H1 (cell line): Measurements from ENCODE around the gene GDPD5. TPM values are rescaled to one million over a fixed set of nuclear protein-coding genes. Genes with fewer than 3 reads are reported as not detected.

ENCODE experiments used
- CTCF ChIA-PET: fragments of 300-600 bp; sonication (Branson Sonifier 250); formaldehyde crosslinking; loops from one replicate; lab custom pipeline; 2021; ENCODE audit not compliant: partially characterized antibody; lab: Charles Lee
- POLR2A ChIA-PET: fragments of 300-600 bp; sonication (Branson Sonifier 250); formaldehyde crosslinking; loops from one replicate; lab custom pipeline; 2021; ENCODE audit warnings: inconsistent platforms; ENCODE audit not compliant: partially characterized antibody; lab: Charles Lee
- DNase-seq, 2 experiments: peaks; one replicate each; pipeline versions ENCODE4 v3.0.0 to v3.0.0-alpha.2; 2010 to 2022; ENCODE audit warnings: low spot score in 2 of 2, low read depth in 1 of 2, mixed read lengths in 1 of 2
- FAIRE-seq: peaks from 2 replicates; lab custom pipeline; 2011; peaks lifted over from hg19 to GRCh38; lab: Jason Lieb, UNC
- H2AFZ ChIP-seq: 2 replicates; pipeline ENCODE4 v1.8.1; 2012; ENCODE audit warnings: low read length, inconsistent platforms
- H2AK5ac ChIP-seq: 2 replicates; pipeline ENCODE4 v1.6.1; 2013; ENCODE audit warnings: low read depth, low read length
- H2BK120ac ChIP-seq: replicated peaks from 2 replicates; pipeline ENCODE3; 2013; ENCODE audit warnings: low read depth, low read length, inconsistent platforms
- H2BK12ac ChIP-seq: 2 replicates; pipeline ENCODE4 v1.6.1; 2013; ENCODE audit warnings: low read depth, low read length
- H2BK15ac ChIP-seq: 2 replicates; pipeline ENCODE4 v1.6.1; 2013; ENCODE audit warnings: low read length
- H2BK20ac ChIP-seq: 2 replicates; pipeline ENCODE4 v1.6.1; 2013; ENCODE audit warnings: low read length
- H2BK5ac ChIP-seq: 2 replicates; pipeline ENCODE4 v1.6.1; 2013; ENCODE audit warnings: low read depth, low read length
- H3K14ac ChIP-seq: 2 replicates; pipeline ENCODE4 v1.6.1; 2013; ENCODE audit warnings: inconsistent platforms; ENCODE audit not compliant: insufficient read length
- H3K18ac ChIP-seq: 2 replicates; pipeline ENCODE4 v1.6.1; 2013; ENCODE audit warnings: low read length; ENCODE audit errors: extremely low read depth
- H3K23ac ChIP-seq: 2 replicates; pipeline ENCODE4 v1.6.1; 2013; ENCODE audit warnings: inconsistent platforms; ENCODE audit not compliant: insufficient read length
- H3K23me2 ChIP-seq: 2 replicates; pipeline ENCODE4 v1.6.1; 2013; ENCODE audit warnings: low read depth, low read length
- H3K27ac ChIP-seq: 2 replicates; pipeline ENCODE4 v1.6.1; 2011; ENCODE audit warnings: low read depth, low read length, inconsistent platforms
- H3K27me3 ChIP-seq, 4 experiments: replicated peaks in 1 of 4; 1 replicate in 1 of 4; 2 replicates in 3 of 4; pipeline versions ENCODE4 v1.6.1 to v1.8.1; 2011 to 2013; ENCODE audit warnings: low read length in 3 of 4, mild to moderate bottlenecking in 3 of 4, inconsistent platforms in 2 of 4, mixed read lengths in 2 of 4, moderate library complexity in 1 of 4; ENCODE audit not compliant: control insufficient read depth in 3 of 4, insufficient read depth in 3 of 4; ENCODE audit errors: extremely low read depth in 1 of 4
- H3K36me3 ChIP-seq, 4 experiments: 2 replicates each; pipeline versions ENCODE4 v1.6.1 to v1.8.1; 2011 to 2013; ENCODE audit warnings: mild to moderate bottlenecking in 4 of 4, low read length in 3 of 4, moderate library complexity in 2 of 4, control low read depth in 1 of 4, inconsistent platforms in 1 of 4; ENCODE audit not compliant: insufficient read depth in 4 of 4, control insufficient read depth in 2 of 4
- H3K4ac ChIP-seq: replicated peaks from 2 replicates; pipeline ENCODE3; 2013; ENCODE audit warnings: low read length, low read depth, mixed read lengths, inconsistent platforms; ENCODE audit not compliant: insufficient read length
- H3K4me1 ChIP-seq, 4 experiments: replicated peaks in 1 of 4; 1 replicate in 1 of 4; 2 replicates in 3 of 4; pipeline versions ENCODE4 v1.6.1 to v1.8.1; 2011 to 2013; ENCODE audit warnings: low read length in 3 of 4, inconsistent platforms in 2 of 4, mixed read lengths in 1 of 4; ENCODE audit not compliant: insufficient read depth in 4 of 4, control insufficient read depth in 3 of 4
- H3K4me2 ChIP-seq, 2 experiments: 2 replicates each; pipeline versions ENCODE4 v1.6.1 to v1.8.1; 2011 to 2013; ENCODE audit warnings: low read depth in 2 of 2, low read length in 2 of 2, control low read depth in 1 of 2, inconsistent platforms in 1 of 2, mild to moderate bottlenecking in 1 of 2; ENCODE audit not compliant: insufficient read depth in 1 of 2
- H3K4me3 ChIP-seq, 4 experiments: fragments of 200-600, 300-600 bp in 1 of 4; sonication (generic), shearing (Covaris generic), sonication (Bioruptor Twin) in 1 of 4; 2 replicates each; pipeline versions ENCODE4 v1.5.1 to v1.8.1; 2011 to 2016; ENCODE audit warnings: low read length in 4 of 4, low read depth in 3 of 4, control low read depth in 2 of 4, inconsistent platforms in 2 of 4, mild to moderate bottlenecking in 2 of 4, mixed read lengths in 1 of 4, moderate library complexity in 1 of 4; ENCODE audit not compliant: insufficient read depth in 2 of 4; ENCODE audit errors: extremely low read depth in 1 of 4
- H3K56ac ChIP-seq: replicated peaks from 2 replicates; pipeline ENCODE3; 2013; ENCODE audit warnings: low read depth, mild to moderate bottlenecking, mixed read lengths, low read length, inconsistent platforms; ENCODE audit not compliant: insufficient read length
- H3K79me1 ChIP-seq: 2 replicates; pipeline ENCODE4 v1.6.1; 2013; ENCODE audit warnings: low read depth, low read length, control low read depth
- H3K79me2 ChIP-seq, 2 experiments: 2 replicates each; pipeline versions ENCODE4 v1.6.1 to v1.8.1; 2012 to 2013; ENCODE audit warnings: low read length in 2 of 2, mild to moderate bottlenecking in 2 of 2, inconsistent platforms in 1 of 2; ENCODE audit not compliant: insufficient read depth in 2 of 2, control insufficient read depth in 1 of 2
- H3K9ac ChIP-seq, 4 experiments: replicated peaks in 1 of 4; 1 replicate in 1 of 4; 2 replicates in 3 of 4; pipeline versions ENCODE4 v1.6.1 to v1.8.1; 2011 to 2013; ENCODE audit warnings: low read depth in 3 of 4, low read length in 3 of 4, control low read depth in 2 of 4, mild to moderate bottlenecking in 2 of 4, moderate library complexity in 2 of 4, inconsistent platforms in 1 of 4; ENCODE audit errors: extremely low read depth in 1 of 4
- H3K9me3 ChIP-seq, 2 experiments: 2 replicates each; pipeline versions ENCODE4 v1.6.1 to v1.8.1; 2012 to 2013; ENCODE audit warnings: mild to moderate bottlenecking in 2 of 2, moderate library complexity in 2 of 2, control low read depth in 1 of 2, inconsistent platforms in 1 of 2, low read depth in 1 of 2, low read length in 1 of 2, mixed read lengths in 1 of 2; ENCODE audit not compliant: insufficient read depth in 2 of 2
- H4K20me1 ChIP-seq, 2 experiments: replicated peaks in 1 of 2; 2 replicates each; pipeline versions ENCODE3 to v1.8.1; 2011 to 2013; ENCODE audit warnings: inconsistent platforms in 2 of 2, low read length in 2 of 2, mild to moderate bottlenecking in 1 of 2; ENCODE audit not compliant: insufficient read depth in 2 of 2, control insufficient read depth in 1 of 2
- H4K5ac ChIP-seq: 2 replicates; pipeline ENCODE4 v1.6.1; 2013; ENCODE audit warnings: low read length, low read depth, mixed read lengths, inconsistent platforms; ENCODE audit not compliant: insufficient read length
- H4K8ac ChIP-seq: 2 replicates; pipeline ENCODE4 v1.8.0; 2013; ENCODE audit warnings: mild to moderate bottlenecking, moderate library complexity, low read length, inconsistent platforms; ENCODE audit not compliant: insufficient read depth; ENCODE audit errors: extremely low read depth
- H4K91ac ChIP-seq: replicated peaks from 2 replicates; pipeline ENCODE3; 2013; ENCODE audit warnings: low read length, mixed read lengths, inconsistent platforms; ENCODE audit not compliant: insufficient read length
- ASH2L ChIP-seq: fragments of 200-600, 300-600 bp; sonication (generic); IDR thresholded peaks from one replicate; pipeline ENCODE4 v1.7.1; 2017; ENCODE audit warnings: low read length
- BCL11A ChIP-seq, 2 experiments: IDR thresholded peaks; one replicate each; pipeline ENCODE4 v1.6.1; 2011; ENCODE audit warnings: low read depth in 2 of 2, low read length in 2 of 2, mild to moderate bottlenecking in 2 of 2
- BRCA1 ChIP-seq: IDR thresholded peaks from 2 replicates; pipeline ENCODE4 v1.6.1; 2012; ENCODE audit warnings: low read depth, low read length, improper control_type of control experiment
- CBX8 ChIP-seq: fragments of 300-800, 300-1000 bp; sonication (generic); IDR thresholded peaks from 2 replicates; pipeline ENCODE4 v1.7.1; 2016; ENCODE audit warnings: low read depth, low read length, borderline replicate concordance
- EGR1 ChIP-seq: IDR thresholded peaks from 2 replicates; pipeline ENCODE4 v1.6.1; 2011; ENCODE audit warnings: low read depth, low read length, borderline replicate concordance
- EZH2 ChIP-seq: fragments of 200-600 bp; sonication (generic); IDR thresholded peaks from 2 replicates; pipeline ENCODE4 v1.7.1; 2012; ENCODE audit warnings: low read depth, mild to moderate bottlenecking, moderate library complexity, low read length, inconsistent platforms; ENCODE audit not compliant: severe bottlenecking
- HDAC2 ChIP-seq, 2 experiments: fragments of 300-600 bp in 1 of 2; sonication (generic) in 1 of 2; IDR thresholded peaks; 2 replicates each; pipeline ENCODE4 v1.6.1; 2011 to 2012; ENCODE audit warnings: low read depth in 2 of 2, low read length in 2 of 2, mild to moderate bottlenecking in 2 of 2, moderate library complexity in 2 of 2, borderline replicate concordance in 1 of 2, inconsistent platforms in 1 of 2
- POLR2A ChIP-seq, 2 experiments: IDR thresholded peaks; 1 replicate in 1 of 2; 2 replicates in 1 of 2; pipeline ENCODE4 v1.6.1; 2011; ENCODE audit warnings: low read depth in 2 of 2, low read length in 2 of 2, mild to moderate bottlenecking in 2 of 2; ENCODE audit errors: control extremely low read depth in 1 of 2
- SP1 ChIP-seq: IDR thresholded peaks from 2 replicates; pipeline ENCODE4 v1.6.1; 2011; ENCODE audit warnings: low read depth, low read length
- TEAD4 ChIP-seq: IDR thresholded peaks from 2 replicates; pipeline ENCODE4 v1.6.1; 2012; ENCODE audit warnings: low read depth, low read length, inconsistent platforms, mixed read lengths
- YY1 ChIP-seq: IDR thresholded peaks from 2 replicates; pipeline ENCODE4 v1.6.1; 2011; ENCODE audit warnings: low read depth, mild to moderate bottlenecking, low read length
- WGBS, 2 experiments: shearing (Covaris generic) in 1 of 2; methylation state at CpG; one replicate each; pipeline versions ENCODE4 v1.1.6 to v1.1.7; 2013 to 2015; ENCODE audit warnings: low lambda C conversion rate in 2 of 2, mixed read lengths in 2 of 2, inconsistent platforms in 1 of 2, low coverage in 1 of 2, missing lambda C conversion rate in 1 of 2; ENCODE audit not compliant: insufficient replicate concordance in 2 of 2, insufficient coverage in 1 of 2, insufficient read length in 1 of 2; ENCODE audit errors: extremely low coverage in 1 of 2, missing lambda C conversion rate in 1 of 2; 5-methylcytosine and 5-hydroxymethylcytosine counted together
- polyA plus RNA-seq, 7 experiments: library from polyadenylated mRNA; depleted of rRNA in 3 of 7; stranded (reverse) in 5 of 7; unstranded in 2 of 7; fragments of >200 nt in 5 of 7; fragments of 200-250 nt in 2 of 7; gene quantifications; 1 replicate in 5 of 7; 2 replicates in 1 of 7; 4 replicates in 1 of 7; pipeline versions ENCODE4 v1.2.1 to v1.2.3, GENCODE V29; 2011 to 2013; ENCODE audit warnings: missing spikeins in 2 of 7, mixed read lengths in 2 of 7
- total RNA-seq: library from RNA; stranded (reverse); fragmentation: NEBNext Ultra II Directional; extraction: Animal tissue kit (Norgen Biotek cat#: 25700); gene quantifications from 2 replicates; pipeline ENCODE4 v1.2.1, GENCODE V29; 2021
- TF ChIP-seq, protein P1 (sequence below): IDR thresholded peaks from 2 replicates; pipeline ENCODE4 v1.6.1; 2011; ENCODE audit warnings: low read depth, mild to moderate bottlenecking, low read length; ENCODE audit not compliant: insufficient read depth
- TF ChIP-seq, protein P2 (sequence below): IDR thresholded peaks from 2 replicates; pipeline ENCODE4 v1.6.1; 2012; ENCODE audit warnings: inconsistent platforms

The GDPD5 gene
- total and polyA plus RNA-seq, 2 of the 8 experiments (the other 6 are each of a cell fraction or from before 2014, with no cell fraction given): 7.8 to 8.6 TPM

DNA sequence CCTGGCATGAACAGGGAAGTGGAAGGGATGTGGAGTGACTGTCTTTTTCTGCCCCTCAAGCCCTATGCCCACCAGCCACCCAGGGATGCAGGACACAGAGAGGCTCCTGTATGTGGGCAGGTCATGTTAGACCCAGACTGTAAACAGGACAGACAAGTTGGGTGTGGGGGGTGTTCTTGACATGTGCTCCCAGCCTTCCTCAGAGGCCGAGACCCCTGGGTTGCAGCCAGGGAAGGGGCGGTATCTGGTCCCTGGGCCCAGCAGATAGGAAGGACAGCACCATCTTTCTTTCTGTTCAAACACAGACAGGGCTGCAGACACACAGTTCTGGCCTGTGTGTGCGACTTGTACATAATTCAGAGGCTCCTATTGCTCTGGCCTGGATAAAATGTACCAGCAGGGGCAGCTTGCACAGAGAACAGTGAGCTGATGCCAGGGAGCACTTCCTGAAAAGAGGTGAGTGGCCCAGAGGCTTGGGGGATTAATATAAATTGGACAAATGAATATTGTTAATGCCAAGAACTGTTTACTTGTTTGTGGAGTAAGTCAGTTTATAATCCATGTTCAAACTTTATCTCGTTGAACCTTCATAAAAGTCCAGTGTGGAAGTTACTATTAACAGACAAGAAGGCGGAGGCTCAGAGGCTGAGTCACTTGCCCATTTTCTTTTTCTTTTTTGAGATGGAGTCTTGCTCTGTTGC is 16.6 kb downstream of the GDPD5 start:
- no peak overlapping the region; the same call in 1 of the 2 replicates for H3K27ac ChIP-seq
- H3K4me1 ChIP-seq: no peaks in the 10 kb centered on the region
- H2BK20ac ChIP-seq: no peak overlapping the region
- WGBS, 2 experiments: 88% methylated on average over 5 of the region's 5 CpGs; no CpG with 5 or more reads in 1 of the 2 experiments
- H3K79me2 ChIP-seq: no peaks in the 10 kb centered on the region
- H3K18ac ChIP-seq: no peak overlapping the region
- no peak overlapping the region for H2BK5ac ChIP-seq
- H4K91ac ChIP-seq: no peak overlapping the region
- no peak overlapping the region for H4K5ac ChIP-seq
- H3K4me2 ChIP-seq: no peak overlapping the region
- H3K4me3 ChIP-seq: no peak overlapping the region
- ChIA-PET CTCF (interaction anchor here (0.6 to 2.8 kb wide), 8 partner anchors 11 to 211 kb away, joined by 3 to 16 read pairs (median 4); partner anchors contain the start of gene GDPD5), POLR2A (no interaction called here)
- no peak overlapping the region for H3K4ac ChIP-seq
- no peaks in the 10 kb centered on the region for H3K9me3 ChIP-seq
- no peak overlapping the region for H2BK15ac ChIP-seq
- H2AK5ac ChIP-seq: no peak overlapping the region
- no peak overlapping the region for H2BK120ac ChIP-seq
- no peak overlapping the region for H2BK12ac ChIP-seq
- no peak overlapping the region for H2AFZ ChIP-seq
- no peaks in the 10 kb centered on the region for H3K23me2 ChIP-seq
- H3K23ac ChIP-seq: no peak overlapping the region
- no peak overlapping the region for H4K8ac ChIP-seq
- no peaks in the 10 kb centered on the region for H3K27me3 ChIP-seq
- no peaks in the 10 kb centered on the region for H4K20me1 ChIP-seq
- H3K56ac ChIP-seq: no peak overlapping the region
- no peak for FAIRE-seq
- TF ChIP-seq, protein P1, sequence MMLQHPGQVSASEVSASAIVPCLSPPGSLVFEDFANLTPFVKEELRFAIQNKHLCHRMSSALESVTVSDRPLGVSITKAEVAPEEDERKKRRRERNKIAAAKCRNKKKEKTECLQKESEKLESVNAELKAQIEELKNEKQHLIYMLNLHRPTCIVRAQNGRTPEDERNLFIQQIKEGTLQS: no peak
- TF ChIP-seq CBX8 (no peak), YY1 (no peak), BCL11A (IDR thresholded peaks at IDR 0.05; ENCODE audit: low read depth in 2 of 2, low read length in 2 of 2) (no peak), HDAC2 (IDR thresholded peaks at IDR 0.05; ENCODE audit: borderline replicate concordance in 1 of 2, low read depth in 2 of 2, low read length in 2 of 2) (no peak), TEAD4 (no peak), EZH2 (no peak), EGR1 (no peak), SP1 (no peak), ASH2L (no peak), BRCA1 (no peak), POLR2A (IDR thresholded peaks at IDR 0.05; ENCODE audit: control extremely low read depth in 1 of 2, low read depth in 2 of 2, low read length in 2 of 2) (no peak)
- TF ChIP-seq, protein P2, sequence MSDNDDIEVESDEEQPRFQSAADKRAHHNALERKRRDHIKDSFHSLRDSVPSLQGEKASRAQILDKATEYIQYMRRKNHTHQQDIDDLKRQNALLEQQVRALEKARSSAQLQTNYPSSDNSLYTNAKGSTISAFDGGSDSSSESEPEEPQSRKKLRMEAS: no peak
- TF ChIP-seq, all 59 proteins: peak for 0
- Histone ChIP-seq H3K9ac (no peak overlapping the region), H3K36me3 (no peaks in the 10 kb centered on the region), H3K14ac (no peak overlapping the region), H3K79me1 (no peaks in the 10 kb centered on the region; the same call in 1 of the 2 replicates)
- DNase-seq: no peak
